K562 (cell line): ENCODE data around the gene TRIM38. TPM values are rescaled to one million over a fixed set of nuclear protein-coding genes. Genes with fewer than 3 reads are reported as not detected.

Experiments used
- ARID2 ChIP-seq: fragments of 450-650 bp; IDR thresholded peaks from 2 replicates; pipeline ENCODE4 v1.6.1; 2017; ENCODE audit warnings: antibody characterized with exemption, mild to moderate bottlenecking
- BRCA1 ChIP-seq, 2 experiments: fragments of 450-650 bp in 1 of 2; sonication (generic) in 1 of 2; formaldehyde crosslinking in 1 of 2; IDR thresholded peaks; 2 replicates each; pipeline versions ENCODE4 v1.5.0 to v1.6.1; 2017 to 2020; ENCODE audit warnings: mild to moderate bottlenecking in 1 of 2, missing genetic modification reagents in 1 of 2
- CCAR2 ChIP-seq: fragments of 200-400 bp; formaldehyde crosslinking; IDR thresholded peaks from 2 replicates; pipeline ENCODE4 v1.6.1; 2017; ENCODE audit warnings: mild to moderate bottlenecking, low read depth, low read length
- CXXC5 ChIP-seq: fragments of 250-450 bp; sonication (Bioruptor Pico); IDR thresholded peaks from 2 replicates; pipeline ENCODE4 v1.8.0; 2022; ENCODE audit warnings: inconsistent platforms, mild to moderate bottlenecking, moderate library complexity
- ELF2 ChIP-seq: fragments of 250-450 bp; sonication (Bioruptor Pico); IDR thresholded peaks from 2 replicates; pipeline ENCODE4 v1.5.0; 2021; ENCODE audit warnings: mild to moderate bottlenecking
- EP400 ChIP-seq: fragments of 450-650 bp; IDR thresholded peaks from 2 replicates; pipeline ENCODE4 v1.6.1; 2017; ENCODE audit warnings: antibody characterized with exemption, mild to moderate bottlenecking, moderate library complexity
- LCOR ChIP-seq: sonication (generic); formaldehyde crosslinking; IDR thresholded peaks from 2 replicates; pipeline ENCODE4 v1.8.0; 2022; ENCODE audit warnings: mild to moderate bottlenecking, missing genetic modification reagents
- NR1H2 ChIP-seq: sonication (generic); formaldehyde crosslinking; IDR thresholded peaks from 2 replicates; pipeline ENCODE4 v1.4.0; 2020; ENCODE audit warnings: mild to moderate bottlenecking, missing genetic modification reagents
- POLR2AphosphoS5 ChIP-seq: IDR thresholded peaks from 2 replicates; pipeline ENCODE4 v1.6.1; 2011; ENCODE audit warnings: mild to moderate bottlenecking, low read depth, low read length, moderate library complexity; ENCODE audit not compliant: control insufficient read depth, insufficient read depth
- SMAD3 ChIP-seq: fragments of 450-650 bp; formaldehyde crosslinking; conservative IDR thresholded peaks from 2 replicates; pipeline ENCODE4 v1.4.0; 2020; ENCODE audit warnings: mild to moderate bottlenecking
- TCF7L2 ChIP-seq: fragments of 150-350 bp; IDR thresholded peaks from 2 replicates; pipeline ENCODE4 v1.6.1; 2016; ENCODE audit warnings: low read depth, mild to moderate bottlenecking, low read length, moderate library complexity
- ZBTB17 ChIP-seq: fragments of 450-650 bp; formaldehyde crosslinking; IDR thresholded peaks from 2 replicates; pipeline ENCODE4 v1.4.0; 2020; ENCODE audit warnings: mild to moderate bottlenecking
- ZFP1 ChIP-seq: fragments of 450-650 bp; formaldehyde crosslinking; IDR thresholded peaks from 2 replicates; pipeline ENCODE4 v1.4.0; 2020; ENCODE audit warnings: mild to moderate bottlenecking, mixed read lengths
- ZNF347 ChIP-seq: fragments of 450-650 bp; formaldehyde crosslinking; IDR thresholded peaks from 2 replicates; pipeline ENCODE4 v1.4.0; 2020; ENCODE audit warnings: low read depth, mild to moderate bottlenecking, moderate library complexity
- polyA plus RNA-seq, 8 experiments: library from polyadenylated mRNA; depleted of rRNA in 4 of 8; stranded (reverse) in 5 of 8; unstranded in 3 of 8; fragments of >200 nt; fragmentation: Nextera tagmentation in 2 of 8; fragmentation: Illumina TruSeq in 1 of 8; extraction: Ambion mirVana in 2 of 8; extraction: Trizol in 1 of 8; gene quantifications; 2 replicates each; pipeline versions ENCODE4 v1.2.1 to v1.2.3, GENCODE V29; 2011 to 2014; ENCODE audit warnings: inconsistent platforms in 1 of 8, missing spikeins in 1 of 8
- total RNA-seq, 7 experiments: library from RNA; depleted of rRNA in 6 of 7; stranded (reverse); fragments of >200 nt in 6 of 7; fragmentation: Illumina TruSeq in 2 of 7; extraction: Trizol in 2 of 7; gene quantifications; 2 replicates each; pipeline versions ENCODE4 v1.2.1 to v1.2.3, GENCODE V29; 2011 to 2021; ENCODE audit warnings: low replicate concordance in 1 of 7
- TF ChIP-seq, protein P1 (sequence below): fragments of 250-450 bp; sonication (Bioruptor Pico); IDR thresholded peaks from 2 replicates; pipeline ENCODE4 v1.5.0; 2021
- TF ChIP-seq, protein P2 (sequence below): sonication (generic); formaldehyde crosslinking; IDR thresholded peaks from 2 replicates; pipeline ENCODE4 v1.9.0; 2022; ENCODE audit warnings: mild to moderate bottlenecking, missing genetic modification reagents
- TF ChIP-seq, protein P3 (sequence below): fragments of 250-450 bp; sonication (Bioruptor Pico); IDR thresholded peaks from 2 replicates; pipeline ENCODE4 v1.4.0; 2020; ENCODE audit warnings: mild to moderate bottlenecking, moderate library complexity
- TF ChIP-seq, protein P4 (sequence below): fragments of 250-450 bp; sonication (Bioruptor Pico); IDR thresholded peaks from 2 replicates; pipeline ENCODE4 v1.4.0; 2020; ENCODE audit warnings: mild to moderate bottlenecking, moderate library complexity, borderline replicate concordance
- TF ChIP-seq, protein P5 (sequence below): fragments of 450-650 bp; formaldehyde crosslinking; IDR thresholded peaks from 2 replicates; pipeline ENCODE4 v1.4.0; 2020; ENCODE audit warnings: mild to moderate bottlenecking, moderate library complexity

TRIM38 gene
- total and polyA plus RNA-seq, 9 of the 15 experiments (the other 6 are each of a cell fraction or from before 2014, with no cell fraction given), result 1.7 to 6.7 (median 6.3) TPM

DNA sequence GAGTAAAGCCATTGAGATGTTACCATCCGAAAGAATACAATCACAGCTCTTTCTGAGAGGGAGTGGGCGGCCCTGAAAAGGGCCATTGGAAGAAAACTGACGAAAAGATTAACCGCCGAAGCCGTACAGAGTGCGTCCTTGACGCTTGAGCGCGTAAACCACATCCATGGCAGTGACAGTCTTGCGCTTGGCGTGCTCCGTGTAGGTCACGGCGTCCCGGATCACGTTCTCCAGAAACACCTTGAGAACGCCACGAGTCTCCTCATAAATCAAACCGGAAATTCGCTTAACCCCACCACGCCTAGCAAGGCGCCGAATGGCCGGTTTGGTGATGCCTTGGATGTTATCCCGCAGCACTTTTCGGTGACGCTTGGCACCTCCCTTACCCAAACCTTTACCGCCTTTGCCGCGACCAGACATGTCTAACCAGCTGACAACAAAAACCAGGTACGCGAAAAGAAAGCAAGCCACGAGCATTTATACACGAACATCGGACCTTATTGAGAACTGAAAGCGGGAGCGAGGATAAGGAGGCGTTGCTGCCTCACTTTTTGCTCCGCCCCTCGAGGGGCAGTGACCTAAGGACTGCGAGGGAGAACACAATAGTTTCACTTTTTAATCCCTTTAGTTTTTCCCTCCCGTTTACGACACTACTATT lies 64.4 kb downstream of the TRIM38 start (continued):
- TF ChIP-seq LCOR (peak; percentile 89), POLR2AphosphoS5 (peak; percentile 99), CCAR2 (no peak), ELF2 (CRISPR knock-in tag) (peak; percentile 77), BRCA1 (IDR thresholded peaks at IDR 0.05) (no peak), BRCA1 (CRISPR knock-in tag; IDR thresholded peaks at IDR 0.05) (no peak), ZFP1 (CRISPR knock-in tag) (peak; percentile 10; the same call in 1 of the 2 replicates), TCF7L2 (no peak), ARID2 (peak; percentile 37; the same call in 1 of the 2 replicates), SMAD3 (CRISPR knock-in tag) (no peak; the same call in 1 of the 2 replicates), ZBTB17 (CRISPR knock-in tag) (peak; percentile 62; the same call in 1 of the 2 replicates), ZNF347 (CRISPR knock-in tag) (no peak), CXXC5 (CRISPR knock-in tag) (peak; percentile 95), NR1H2 (CRISPR knock-in tag) (0 out of 2 replicates have a peak, but pooled peaks have one; percentile 62), EP400 (peak; percentile 78)
- TF ChIP-seq, protein P1, sequence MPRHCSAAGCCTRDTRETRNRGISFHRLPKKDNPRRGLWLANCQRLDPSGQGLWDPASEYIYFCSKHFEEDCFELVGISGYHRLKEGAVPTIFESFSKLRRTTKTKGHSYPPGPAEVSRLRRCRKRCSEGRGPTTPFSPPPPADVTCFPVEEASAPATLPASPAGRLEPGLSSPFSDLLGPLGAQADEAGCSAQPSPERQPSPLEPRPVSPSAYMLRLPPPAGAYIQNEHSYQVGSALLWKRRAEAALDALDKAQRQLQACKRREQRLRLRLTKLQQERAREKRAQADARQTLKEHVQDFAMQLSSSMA (CRISPR knock-in tag), result peak; percentile 94
- TF ChIP-seq, protein P2, sequence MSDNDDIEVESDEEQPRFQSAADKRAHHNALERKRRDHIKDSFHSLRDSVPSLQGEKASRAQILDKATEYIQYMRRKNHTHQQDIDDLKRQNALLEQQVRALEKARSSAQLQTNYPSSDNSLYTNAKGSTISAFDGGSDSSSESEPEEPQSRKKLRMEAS (CRISPR knock-in tag), result peak; percentile 86
- TF ChIP-seq, protein P3, sequence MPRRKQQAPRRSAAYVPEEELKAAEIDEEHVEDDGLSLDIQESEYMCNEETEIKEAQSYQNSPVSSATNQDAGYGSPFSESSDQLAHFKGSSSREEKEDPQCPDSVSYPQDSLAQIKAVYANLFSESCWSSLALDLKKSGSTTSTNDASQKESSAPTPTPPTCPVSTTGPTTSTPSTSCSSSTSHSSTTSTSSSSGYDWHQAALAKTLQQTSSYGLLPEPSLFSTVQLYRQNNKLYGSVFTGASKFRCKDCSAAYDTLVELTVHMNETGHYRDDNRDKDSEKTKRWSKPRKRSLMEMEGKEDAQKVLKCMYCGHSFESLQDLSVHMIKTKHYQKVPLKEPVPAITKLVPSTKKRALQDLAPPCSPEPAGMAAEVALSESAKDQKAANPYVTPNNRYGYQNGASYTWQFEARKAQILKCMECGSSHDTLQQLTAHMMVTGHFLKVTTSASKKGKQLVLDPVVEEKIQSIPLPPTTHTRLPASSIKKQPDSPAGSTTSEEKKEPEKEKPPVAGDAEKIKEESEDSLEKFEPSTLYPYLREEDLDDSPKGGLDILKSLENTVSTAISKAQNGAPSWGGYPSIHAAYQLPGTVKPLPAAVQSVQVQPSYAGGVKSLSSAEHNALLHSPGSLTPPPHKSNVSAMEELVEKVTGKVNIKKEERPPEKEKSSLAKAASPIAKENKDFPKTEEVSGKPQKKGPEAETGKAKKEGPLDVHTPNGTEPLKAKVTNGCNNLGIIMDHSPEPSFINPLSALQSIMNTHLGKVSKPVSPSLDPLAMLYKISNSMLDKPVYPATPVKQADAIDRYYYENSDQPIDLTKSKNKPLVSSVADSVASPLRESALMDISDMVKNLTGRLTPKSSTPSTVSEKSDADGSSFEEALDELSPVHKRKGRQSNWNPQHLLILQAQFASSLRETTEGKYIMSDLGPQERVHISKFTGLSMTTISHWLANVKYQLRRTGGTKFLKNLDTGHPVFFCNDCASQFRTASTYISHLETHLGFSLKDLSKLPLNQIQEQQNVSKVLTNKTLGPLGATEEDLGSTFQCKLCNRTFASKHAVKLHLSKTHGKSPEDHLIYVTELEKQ (CRISPR knock-in tag), result no peak
- TF ChIP-seq, protein P4, sequence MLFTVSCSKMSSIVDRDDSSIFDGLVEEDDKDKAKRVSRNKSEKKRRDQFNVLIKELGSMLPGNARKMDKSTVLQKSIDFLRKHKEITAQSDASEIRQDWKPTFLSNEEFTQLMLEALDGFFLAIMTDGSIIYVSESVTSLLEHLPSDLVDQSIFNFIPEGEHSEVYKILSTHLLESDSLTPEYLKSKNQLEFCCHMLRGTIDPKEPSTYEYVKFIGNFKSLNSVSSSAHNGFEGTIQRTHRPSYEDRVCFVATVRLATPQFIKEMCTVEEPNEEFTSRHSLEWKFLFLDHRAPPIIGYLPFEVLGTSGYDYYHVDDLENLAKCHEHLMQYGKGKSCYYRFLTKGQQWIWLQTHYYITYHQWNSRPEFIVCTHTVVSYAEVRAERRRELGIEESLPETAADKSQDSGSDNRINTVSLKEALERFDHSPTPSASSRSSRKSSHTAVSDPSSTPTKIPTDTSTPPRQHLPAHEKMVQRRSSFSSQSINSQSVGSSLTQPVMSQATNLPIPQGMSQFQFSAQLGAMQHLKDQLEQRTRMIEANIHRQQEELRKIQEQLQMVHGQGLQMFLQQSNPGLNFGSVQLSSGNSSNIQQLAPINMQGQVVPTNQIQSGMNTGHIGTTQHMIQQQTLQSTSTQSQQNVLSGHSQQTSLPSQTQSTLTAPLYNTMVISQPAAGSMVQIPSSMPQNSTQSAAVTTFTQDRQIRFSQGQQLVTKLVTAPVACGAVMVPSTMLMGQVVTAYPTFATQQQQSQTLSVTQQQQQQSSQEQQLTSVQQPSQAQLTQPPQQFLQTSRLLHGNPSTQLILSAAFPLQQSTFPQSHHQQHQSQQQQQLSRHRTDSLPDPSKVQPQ, result no peak
- TF ChIP-seq, protein P5, sequence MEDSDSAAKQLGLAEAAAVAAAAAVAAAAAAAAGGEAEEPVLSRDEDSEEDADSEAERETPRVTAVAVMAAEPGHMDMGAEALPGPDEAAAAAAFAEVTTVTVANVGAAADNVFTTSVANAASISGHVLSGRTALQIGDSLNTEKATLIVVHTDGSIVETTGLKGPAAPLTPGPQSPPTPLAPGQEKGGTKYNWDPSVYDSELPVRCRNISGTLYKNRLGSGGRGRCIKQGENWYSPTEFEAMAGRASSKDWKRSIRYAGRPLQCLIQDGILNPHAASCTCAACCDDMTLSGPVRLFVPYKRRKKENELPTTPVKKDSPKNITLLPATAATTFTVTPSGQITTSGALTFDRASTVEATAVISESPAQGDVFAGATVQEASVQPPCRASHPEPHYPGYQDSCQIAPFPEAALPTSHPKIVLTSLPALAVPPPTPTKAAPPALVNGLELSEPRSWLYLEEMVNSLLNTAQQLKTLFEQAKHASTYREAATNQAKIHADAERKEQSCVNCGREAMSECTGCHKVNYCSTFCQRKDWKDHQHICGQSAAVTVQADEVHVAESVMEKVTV (CRISPR knock-in tag), result no peak
